AG04449 (cell line): ENCODE data around the gene GYG2.
A peak's percentile ranks its signal among the peaks of the same experiment; 100 is the strongest.

ENCODE experiments used
- CTCF ChIA-PET: fragments of 350-600 bp; formaldehyde crosslinking; extraction: SDS; loops from one replicate; lab custom pipeline; 2021; ENCODE audit warnings: antibody characterized with exemption; lab: Yijun Ruan, JAX
- POLR2A ChIA-PET: fragments of 400-600, 350-600 bp; formaldehyde crosslinking; extraction: SDS; loops from one replicate; lab custom pipeline; 2020; ENCODE audit warnings: antibody characterized with exemption, inconsistent platforms; lab: Yijun Ruan, JAX
- DNase-seq: peaks from one replicate; pipeline ENCODE4 v3.0.0-alpha.2; 2010; ENCODE audit warnings: low read depth, low spot score
- H3K4me3 ChIP-seq: 2 replicates; pipeline ENCODE4 v1.5.1; 2011; ENCODE audit warnings: low read depth, mild to moderate bottlenecking, control low read depth, low read length
- TF ChIP-seq, protein P1 (sequence below): IDR thresholded peaks from one replicate; pipeline ENCODE4 v1.5.1; 2011; ENCODE audit warnings: mild to moderate bottlenecking, moderate library complexity, low read length, control low read depth, inconsistent platforms; ENCODE audit not compliant: insufficient read depth; ENCODE audit errors: missing control alignments

The GYG2 gene

GRCh38 chrX:2863646-2864045, 34.9 kb downstream of the GYG2 start:
- TF ChIP-seq, protein P1, sequence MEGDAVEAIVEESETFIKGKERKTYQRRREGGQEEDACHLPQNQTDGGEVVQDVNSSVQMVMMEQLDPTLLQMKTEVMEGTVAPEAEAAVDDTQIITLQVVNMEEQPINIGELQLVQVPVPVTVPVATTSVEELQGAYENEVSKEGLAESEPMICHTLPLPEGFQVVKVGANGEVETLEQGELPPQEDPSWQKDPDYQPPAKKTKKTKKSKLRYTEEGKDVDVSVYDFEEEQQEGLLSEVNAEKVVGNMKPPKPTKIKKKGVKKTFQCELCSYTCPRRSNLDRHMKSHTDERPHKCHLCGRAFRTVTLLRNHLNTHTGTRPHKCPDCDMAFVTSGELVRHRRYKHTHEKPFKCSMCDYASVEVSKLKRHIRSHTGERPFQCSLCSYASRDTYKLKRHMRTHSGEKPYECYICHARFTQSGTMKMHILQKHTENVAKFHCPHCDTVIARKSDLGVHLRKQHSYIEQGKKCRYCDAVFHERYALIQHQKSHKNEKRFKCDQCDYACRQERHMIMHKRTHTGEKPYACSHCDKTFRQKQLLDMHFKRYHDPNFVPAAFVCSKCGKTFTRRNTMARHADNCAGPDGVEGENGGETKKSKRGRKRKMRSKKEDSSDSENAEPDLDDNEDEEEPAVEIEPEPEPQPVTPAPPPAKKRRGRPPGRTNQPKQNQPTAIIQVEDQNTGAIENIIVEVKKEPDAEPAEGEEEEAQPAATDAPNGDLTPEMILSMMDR = no peak
- POLR2A ChIA-PET = no interaction called here
- DNase-seq = peak; percentile 7

DNA sequence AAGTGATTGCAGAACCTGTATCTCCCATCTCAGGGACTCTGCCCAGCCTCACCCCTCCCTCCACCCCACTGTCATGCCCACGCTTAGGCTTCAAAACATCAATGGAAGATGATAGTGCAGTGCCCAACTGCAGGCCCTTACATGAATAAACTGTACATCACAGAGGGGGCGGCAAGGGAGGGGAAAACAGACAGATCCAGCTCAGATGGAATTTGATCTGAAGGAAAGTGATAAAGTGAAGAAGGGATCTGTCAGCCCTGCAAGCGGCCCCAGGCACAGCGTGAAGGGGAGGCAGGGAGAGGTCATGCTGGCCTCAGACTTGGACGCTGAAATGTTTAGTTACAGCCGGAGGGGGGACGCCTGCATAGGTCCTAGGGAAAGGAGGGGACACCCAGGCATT, 38.5 kb downstream of the GYG2 start:
- no peak overlapping the region for H3K4me3 ChIP-seq
- POLR2A ChIA-PET = no interaction called here

More at GRCh38 chrX:2863646-2864045, 34.9 kb downstream of the GYG2 start:
- H3K4me3 ChIP-seq = no peak overlapping the region
- CTCF ChIA-PET = no interaction called here

DNA sequence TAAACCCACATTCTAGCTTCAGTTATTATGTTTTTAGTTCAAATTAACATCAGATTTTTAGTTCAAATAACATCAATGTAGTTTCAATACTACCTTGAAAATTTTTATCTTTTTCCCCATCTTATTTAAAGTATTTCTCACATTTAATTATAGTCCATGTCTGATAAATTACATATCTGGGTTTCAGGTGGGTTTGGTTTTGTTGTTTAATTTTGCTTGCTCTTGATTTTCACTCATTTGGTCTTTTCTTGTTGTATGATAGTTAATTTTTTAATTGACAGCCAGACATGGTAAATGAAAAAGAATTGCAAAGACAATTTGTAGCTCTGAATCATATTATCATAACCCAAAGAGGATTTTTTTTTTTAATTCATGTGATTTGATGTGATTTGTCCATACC, 41.9 kb downstream of the GYG2 start:
- no peak for DNase-seq
- ChIA-PET CTCF (no interaction called here), POLR2A (no interaction called here)
- TF ChIP-seq, protein P1 = no peak
- H3K4me3 ChIP-seq = no peak overlapping the region

More for the DNA sequence above, 38.5 kb downstream of the GYG2 start:
- CTCF ChIA-PET = no interaction called here
- no peak for DNase-seq
- TF ChIP-seq, protein P1 = no peak

- DNase-seq = no peak
- TF ChIP-seq, protein P1 = no peak
- no peak overlapping the region for H3K4me3 ChIP-seq
- POLR2A ChIA-PET = no interaction called here
- CTCF ChIA-PET = interaction anchor here (1.6 kb wide), 1 partner anchor 23 kb away, joined by 3 read pairs; no protein-coding TSS in a partner anchor
Measured at GRCh38 chrX:2871831-2872230, 43.1 kb downstream of the GYG2 start.

DNA sequence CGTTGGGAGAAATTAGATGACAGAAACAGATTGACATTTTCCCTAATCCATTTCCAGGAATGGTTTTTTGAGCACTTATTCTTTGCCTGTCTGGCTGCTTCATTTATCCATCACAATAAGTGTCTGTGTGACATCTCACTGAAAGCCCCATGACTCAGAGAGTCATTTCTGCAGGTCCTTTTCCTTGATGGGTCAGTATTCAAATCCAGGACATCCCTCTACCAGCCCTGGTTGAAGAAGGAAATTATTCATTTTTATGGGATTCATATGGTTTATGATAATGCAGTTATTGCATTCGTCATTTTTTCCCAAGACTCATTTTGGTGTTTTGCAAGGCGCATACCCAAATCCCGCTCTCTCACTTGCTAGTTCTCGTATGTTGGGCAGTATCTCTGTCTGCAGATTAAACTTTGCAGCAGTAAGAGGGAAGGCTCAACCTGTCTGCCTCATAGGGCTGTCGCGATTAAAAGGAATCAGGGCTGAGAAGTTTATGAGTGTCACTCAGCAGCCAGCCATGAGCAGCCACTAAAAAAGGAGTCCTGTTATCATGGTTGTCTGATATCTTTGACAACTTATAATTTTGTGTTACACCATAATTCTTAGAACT, 44.0 kb downstream of the GYG2 start:
- POLR2A ChIA-PET = no interaction called here

More for the DNA sequence above, 44.0 kb downstream of the GYG2 start:
- CTCF ChIA-PET = interaction anchor here (1.2 to 1.6 kb wide), 2 partner anchors 10 to 24 kb away, joined by 3 read pairs; no protein-coding TSS in a partner anchor
- DNase-seq = no peak
- TF ChIP-seq, protein P1 = no peak
- H3K4me3 ChIP-seq = no peak overlapping the region
